ENCODE data around the gene RAPGEF5. TPM values are rescaled to one million over a fixed set of nuclear protein-coding genes. Genes with fewer than 3 reads are reported as not detected.

RAPGEF5 gene
- total RNA-seq, 2 donors from 2014 or later = 7.4 to 29.8 TPM

- Histone ChIP-seq H3K4me3 (no peak overlapping the region), H3K27ac (no peak overlapping the region), H3K36me3 (no peaks in the 10 kb centered on the region), H3K27me3 (replicated peaks; ENCODE audit: insufficient read depth) (no peaks in the 10 kb centered on the region), H3K4me1 (replicated peaks) (no peaks in the 10 kb centered on the region), H3K9me3 (no peaks in the 10 kb centered on the region)
- 67% methylated on average over 4 of the region's 4 CpGs for WGBS
- intact Hi-C loops (cut with DNase I) = no loop called here
- TF ChIP-seq POLR2AphosphoS5 (IDR thresholded peaks at IDR 0.05) (no peak), POLR2A (IDR thresholded peaks at IDR 0.05) (no peak)
- TF ChIP-seq, protein P1, sequence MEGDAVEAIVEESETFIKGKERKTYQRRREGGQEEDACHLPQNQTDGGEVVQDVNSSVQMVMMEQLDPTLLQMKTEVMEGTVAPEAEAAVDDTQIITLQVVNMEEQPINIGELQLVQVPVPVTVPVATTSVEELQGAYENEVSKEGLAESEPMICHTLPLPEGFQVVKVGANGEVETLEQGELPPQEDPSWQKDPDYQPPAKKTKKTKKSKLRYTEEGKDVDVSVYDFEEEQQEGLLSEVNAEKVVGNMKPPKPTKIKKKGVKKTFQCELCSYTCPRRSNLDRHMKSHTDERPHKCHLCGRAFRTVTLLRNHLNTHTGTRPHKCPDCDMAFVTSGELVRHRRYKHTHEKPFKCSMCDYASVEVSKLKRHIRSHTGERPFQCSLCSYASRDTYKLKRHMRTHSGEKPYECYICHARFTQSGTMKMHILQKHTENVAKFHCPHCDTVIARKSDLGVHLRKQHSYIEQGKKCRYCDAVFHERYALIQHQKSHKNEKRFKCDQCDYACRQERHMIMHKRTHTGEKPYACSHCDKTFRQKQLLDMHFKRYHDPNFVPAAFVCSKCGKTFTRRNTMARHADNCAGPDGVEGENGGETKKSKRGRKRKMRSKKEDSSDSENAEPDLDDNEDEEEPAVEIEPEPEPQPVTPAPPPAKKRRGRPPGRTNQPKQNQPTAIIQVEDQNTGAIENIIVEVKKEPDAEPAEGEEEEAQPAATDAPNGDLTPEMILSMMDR (IDR thresholded peaks at IDR 0.05) = no peak
- DNase-seq (ENCODE audit: low spot score) = no peak
These were observed 216.4 kb downstream of the RAPGEF5 start for GRCh38 chr7:22140578-22140977.

- no peak for TF ChIP-seq POLR2A (IDR thresholded peaks at IDR 0.05)
- TF ChIP-seq, protein P1 (IDR thresholded peaks at IDR 0.05) = no peak
- no peak for TF ChIP-seq POLR2AphosphoS5 (IDR thresholded peaks at IDR 0.05)
- Histone ChIP-seq H3K4me3 (no peak overlapping the region), H3K27ac (no peak overlapping the region), H3K9me3 (no peaks in the 10 kb centered on the region), H3K4me1 (replicated peaks) (no peaks in the 10 kb centered on the region), H3K36me3 (no peaks in the 10 kb centered on the region), H3K27me3 (replicated peaks; ENCODE audit: insufficient read depth) (no peaks in the 10 kb centered on the region)
- WGBS = 91% methylated on average over 5 of the region's 5 CpGs
- intact Hi-C loops (cut with DNase I) = no loop called here
- DNase-seq (ENCODE audit: low spot score) = no peak
These were observed 218.1 kb downstream of the RAPGEF5 start for GRCh38 chr7:22138886-22139285.

DNA sequence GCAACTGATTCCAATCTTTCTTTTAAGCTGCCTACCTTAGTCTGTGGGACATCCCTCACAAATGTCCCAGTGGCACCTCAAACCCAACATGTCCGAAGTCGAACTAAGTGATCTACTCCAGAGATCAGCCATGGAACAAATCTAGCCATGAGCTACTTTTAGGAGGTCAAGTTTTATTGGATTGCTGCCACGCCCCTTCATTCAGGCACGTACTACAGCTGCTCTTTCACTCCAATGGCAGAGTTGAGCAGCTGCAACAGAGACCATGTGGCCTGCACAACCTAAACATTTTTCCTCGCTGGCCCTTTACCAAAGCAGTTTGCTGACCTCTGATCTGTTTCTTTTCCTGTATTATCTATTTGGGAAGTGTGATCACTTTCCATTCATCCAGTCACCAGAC is 218.8 kb downstream of the RAPGEF5 start:
- 91% methylated on average over 5 of the region's 5 CpGs for WGBS
- TF ChIP-seq, protein P1 (IDR thresholded peaks at IDR 0.05) = no peak
- TF ChIP-seq POLR2AphosphoS5 (IDR thresholded peaks at IDR 0.05) = no peak
- TF ChIP-seq POLR2A (IDR thresholded peaks at IDR 0.05) = no peak
- intact Hi-C loops (cut with DNase I) = no loop called here
- Histone ChIP-seq H3K27ac (no peak overlapping the region), H3K4me3 (no peak overlapping the region), H3K36me3 (no peaks in the 10 kb centered on the region), H3K9me3 (no peaks in the 10 kb centered on the region), H3K27me3 (replicated peaks; ENCODE audit: insufficient read depth) (no peaks in the 10 kb centered on the region), H3K4me1 (replicated peaks) (no peaks in the 10 kb centered on the region)
- no peak for DNase-seq (ENCODE audit: low spot score)

DNA sequence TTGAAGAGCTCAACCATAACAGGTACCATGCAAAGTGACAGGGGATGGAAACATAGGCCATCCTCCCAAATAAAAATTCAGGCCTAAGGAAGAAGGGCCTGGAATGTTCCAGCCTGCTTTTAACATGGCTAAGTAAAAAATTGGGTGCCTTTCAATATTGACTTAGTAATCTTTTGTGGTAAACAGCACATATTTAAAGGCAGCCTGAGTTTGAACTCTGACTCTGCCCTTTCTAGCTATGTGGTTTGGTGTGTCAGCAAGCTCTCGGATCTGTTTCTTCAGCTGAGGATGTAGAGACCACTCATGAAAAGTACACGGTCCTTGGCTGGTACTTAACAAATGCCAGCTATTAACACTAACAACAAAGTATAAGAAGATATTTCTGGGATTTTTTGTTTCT is 219.5 kb downstream of the RAPGEF5 start:
- Histone ChIP-seq H3K4me3 (no peak overlapping the region), H3K9me3 (no peaks in the 10 kb centered on the region), H3K27ac (no peak overlapping the region), H3K36me3 (no peaks in the 10 kb centered on the region), H3K27me3 (replicated peaks; ENCODE audit: insufficient read depth) (no peaks in the 10 kb centered on the region), H3K4me1 (replicated peaks) (no peaks in the 10 kb centered on the region)
- WGBS = 86% methylated on average over 2 of the region's 2 CpGs
- no peak for DNase-seq (ENCODE audit: low spot score)
- intact Hi-C loops (cut with DNase I) = no loop called here
- TF ChIP-seq POLR2AphosphoS5 (IDR thresholded peaks at IDR 0.05) = no peak
- TF ChIP-seq POLR2A (IDR thresholded peaks at IDR 0.05) = no peak
- TF ChIP-seq, protein P1 (IDR thresholded peaks at IDR 0.05) = no peak

- WGBS = 86% methylated on average over 2 of the region's 2 CpGs
- no peaks in the 10 kb centered on the region for H3K9me3 ChIP-seq
- no peak overlapping the region for H3K4me3 ChIP-seq
- DNase-seq (ENCODE audit: low spot score) = no peak
- no peaks in the 10 kb centered on the region for H3K27me3 ChIP-seq (replicated peaks; ENCODE audit: insufficient read depth)
- H3K4me1 ChIP-seq (replicated peaks) = no peaks in the 10 kb centered on the region
- no peaks in the 10 kb centered on the region for H3K36me3 ChIP-seq
- TF ChIP-seq POLR2A (IDR thresholded peaks at IDR 0.05) (no peak), POLR2AphosphoS5 (IDR thresholded peaks at IDR 0.05) (no peak)
- TF ChIP-seq, protein P1 (IDR thresholded peaks at IDR 0.05) = no peak
- intact Hi-C loops (cut with DNase I) = no loop called here
- H3K27ac ChIP-seq = no peak overlapping the region
These were observed 219.9 kb downstream of the RAPGEF5 start for GRCh38 chr7:22137026-22137425.
